Activated CD4-positive, alpha-beta T cell treated with anti-CD3 and anti-CD28 coated beads, Interleukin-2, amount 50 U/mL, for 4 hours (primary cell): ENCODE data around the gene AQP6.

Experiments used
- DNase-seq, 2 experiments: peaks; one replicate each; pipeline ENCODE4 v3.0.0-alpha.2; 2020

The AQP6 gene

GRCh38 chr12:49943625-49943960 is 29.2 kb upstream of the AQP6 start:
- DNase-seq: no peak

GRCh38 chr12:49944046-49944445 is 28.7 kb upstream of the AQP6 start:
- DNase-seq: no peak

GRCh38 chr12:49944718-49945117 is 28.0 kb upstream of the AQP6 start:
- DNase-seq: no peak

- peak; percentile 85 to 87 for DNase-seq
Observed at GRCh38 chr12:49945394-49946080, 27.2 kb upstream of the AQP6 start.

GRCh38 chr12:49946086-49946485 is 26.7 kb upstream of the AQP6 start:
- no peak for DNase-seq

- no peak for DNase-seq
Observed at GRCh38 chr12:49946497-49946896, 26.2 kb upstream of the AQP6 start.

GRCh38 chr12:49947593-49948226 is 25.0 kb upstream of the AQP6 start:
- no peak for DNase-seq

- DNase-seq: no peak
Observed at GRCh38 chr12:49948866-49949845, 23.6 kb upstream of the AQP6 start.

GRCh38 chr12:49949866-49950265 is 22.9 kb upstream of the AQP6 start:
- no peak for DNase-seq

- no peak for DNase-seq
Observed at GRCh38 chr12:49950273-49951251, 22.2 kb upstream of the AQP6 start, which contains the start of gene AQP2. AQP2 (plus strand) TSS chr12:49950737; CDS start chr12:49950831, 94 bp downstream.

GRCh38 chr12:49951411-49952240 is 21.1 kb upstream of the AQP6 start:
- no peak for DNase-seq

GRCh38 chr12:49952391-49953055 is 20.2 kb upstream of the AQP6 start:
- DNase-seq: no peak

GRCh38 chr12:49953151-49953550 is 19.6 kb upstream of the AQP6 start:
- no peak for DNase-seq

GRCh38 chr12:49953961-49954846 is 18.5 kb upstream of the AQP6 start:
- DNase-seq: no peak

- DNase-seq: no peak
Observed at GRCh38 chr12:49954863-49955830, 17.6 kb upstream of the AQP6 start.

GRCh38 chr12:49955899-49956662 is 16.7 kb upstream of the AQP6 start:
- no peak for DNase-seq
